ENCODE data around the gene TOP2B. TPM values are rescaled to one million over a fixed set of nuclear protein-coding genes. Genes with fewer than 3 reads are reported as not detected.

TOP2B gene
- total and polyA plus RNA-seq, 2 experiments from 2014 or later: 92.0 to 179 TPM

DNA sequence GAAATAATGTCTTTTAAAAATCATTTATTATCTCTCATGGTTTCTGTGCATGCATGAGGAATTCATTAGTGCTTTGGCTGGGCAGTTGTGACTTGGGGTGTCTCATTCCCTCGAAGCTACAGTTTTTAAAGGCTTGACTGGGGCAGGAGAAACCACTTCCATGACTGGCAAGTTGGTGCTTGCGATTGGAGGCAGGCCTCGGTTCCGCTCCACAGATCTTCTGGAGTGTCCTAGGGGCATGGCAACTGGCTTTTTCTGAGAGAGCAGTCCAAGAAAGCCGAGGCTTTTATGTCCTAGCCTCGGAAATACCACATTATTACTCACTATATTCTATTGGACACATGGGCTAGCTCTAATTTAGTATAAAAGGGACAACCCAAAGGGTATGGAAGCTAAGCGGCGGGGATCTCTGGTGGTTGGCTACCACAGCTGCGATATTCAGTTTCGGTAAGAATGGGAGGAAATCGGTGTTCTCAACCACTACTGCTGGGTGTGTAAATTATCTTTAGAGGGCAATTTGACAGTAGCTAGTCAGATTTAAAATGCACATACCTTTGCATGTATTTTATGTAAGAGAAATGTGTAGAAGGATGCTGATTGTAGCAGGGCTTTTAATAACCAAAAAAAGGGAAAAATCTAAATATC, 48.8 kb upstream of the TOP2B start (continued):
- TF ChIP-seq, protein P1, sequence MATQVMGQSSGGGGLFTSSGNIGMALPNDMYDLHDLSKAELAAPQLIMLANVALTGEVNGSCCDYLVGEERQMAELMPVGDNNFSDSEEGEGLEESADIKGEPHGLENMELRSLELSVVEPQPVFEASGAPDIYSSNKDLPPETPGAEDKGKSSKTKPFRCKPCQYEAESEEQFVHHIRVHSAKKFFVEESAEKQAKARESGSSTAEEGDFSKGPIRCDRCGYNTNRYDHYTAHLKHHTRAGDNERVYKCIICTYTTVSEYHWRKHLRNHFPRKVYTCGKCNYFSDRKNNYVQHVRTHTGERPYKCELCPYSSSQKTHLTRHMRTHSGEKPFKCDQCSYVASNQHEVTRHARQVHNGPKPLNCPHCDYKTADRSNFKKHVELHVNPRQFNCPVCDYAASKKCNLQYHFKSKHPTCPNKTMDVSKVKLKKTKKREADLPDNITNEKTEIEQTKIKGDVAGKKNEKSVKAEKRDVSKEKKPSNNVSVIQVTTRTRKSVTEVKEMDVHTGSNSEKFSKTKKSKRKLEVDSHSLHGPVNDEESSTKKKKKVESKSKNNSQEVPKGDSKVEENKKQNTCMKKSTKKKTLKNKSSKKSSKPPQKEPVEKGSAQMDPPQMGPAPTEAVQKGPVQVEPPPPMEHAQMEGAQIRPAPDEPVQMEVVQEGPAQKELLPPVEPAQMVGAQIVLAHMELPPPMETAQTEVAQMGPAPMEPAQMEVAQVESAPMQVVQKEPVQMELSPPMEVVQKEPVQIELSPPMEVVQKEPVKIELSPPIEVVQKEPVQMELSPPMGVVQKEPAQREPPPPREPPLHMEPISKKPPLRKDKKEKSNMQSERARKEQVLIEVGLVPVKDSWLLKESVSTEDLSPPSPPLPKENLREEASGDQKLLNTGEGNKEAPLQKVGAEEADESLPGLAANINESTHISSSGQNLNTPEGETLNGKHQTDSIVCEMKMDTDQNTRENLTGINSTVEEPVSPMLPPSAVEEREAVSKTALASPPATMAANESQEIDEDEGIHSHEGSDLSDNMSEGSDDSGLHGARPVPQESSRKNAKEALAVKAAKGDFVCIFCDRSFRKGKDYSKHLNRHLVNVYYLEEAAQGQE (IDR thresholded peaks at IDR 0.05; ENCODE audit: unreplicated experiment): no peak
- no peak for TF ChIP-seq CREB1 (CRISPR knock-in tag; IDR thresholded peaks at IDR 0.05; ENCODE audit: low read depth)

DNA sequence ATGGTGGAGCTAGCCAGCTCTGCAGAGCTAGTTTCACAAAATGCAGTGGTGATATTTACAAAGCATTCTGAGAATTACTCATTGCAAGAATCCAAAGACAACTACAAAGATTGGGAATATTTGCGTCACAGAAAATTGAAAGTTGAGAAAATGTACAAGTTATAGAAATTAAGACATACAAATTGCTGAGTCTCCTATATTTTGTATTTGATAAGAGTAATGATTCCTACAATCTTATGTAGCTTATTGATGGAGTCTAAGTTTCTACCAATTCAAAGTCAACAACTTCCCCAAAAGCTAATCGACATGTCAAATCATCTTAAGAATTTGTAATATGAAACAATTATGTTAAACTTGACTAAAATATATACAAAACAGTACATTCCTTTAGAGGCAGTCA, 46.4 kb upstream of the TOP2B start:
- Histone ChIP-seq H3K4me2 (no peak overlapping the region), H3F3A (replicated peaks; ENCODE audit: low read depth) (no peaks in the 10 kb centered on the region), H3K4me1 (ENCODE audit: insufficient read depth) (no peaks in the 10 kb centered on the region), H3K27ac (ENCODE audit: low read depth) (no peak overlapping the region), H3K36me3 (ENCODE audit: insufficient read depth) (no peaks in the 10 kb centered on the region), H3K79me2 (replicated peaks; ENCODE audit: insufficient read depth) (no peaks in the 10 kb centered on the region), H4K20me1 (replicated peaks; ENCODE audit: insufficient read depth) (no peaks in the 10 kb centered on the region), H3K27me3 (ENCODE audit: insufficient read depth) (no peaks in the 10 kb centered on the region), H2AFZ (no peak overlapping the region), H3K4me3 (no peak overlapping the region), H3K9me2 (ENCODE audit: insufficient read depth) (no peaks in the 10 kb centered on the region)
- Mint-ChIP-seq H3K4me1 (no peaks in the 10 kb centered on the region), H3K27me3 (ENCODE audit: insufficient read depth, low read depth, poor library complexity) (no peaks in the 10 kb centered on the region), H3K9me3 (no peaks in the 10 kb centered on the region), H3K4me3 (no peak overlapping the region), H3K27ac (no peak overlapping the region), H3K36me3 (ENCODE audit: low read depth) (no peaks in the 10 kb centered on the region)
- ATAC-seq (no peak), DNase-seq (ENCODE audit: low spot score) (no peak)
- TF ChIP-seq STAT1 (IDR thresholded peaks at IDR 0.05; ENCODE audit: unreplicated experiment): no peak
- no peak for TF ChIP-seq EZH2 (IDR thresholded peaks at IDR 0.05; ENCODE audit: low read depth, unreplicated experiment)
- TF ChIP-seq CREB1 (CRISPR knock-in tag; IDR thresholded peaks at IDR 0.05; ENCODE audit: low read depth): no peak
- TF ChIP-seq EZH2phosphoT487 (IDR thresholded peaks at IDR 0.05; ENCODE audit: unreplicated experiment): no peak
- TF ChIP-seq POLR2AphosphoS5 (IDR thresholded peaks at IDR 0.05; ENCODE audit: low read depth): no peak
- TF ChIP-seq, protein P2, sequence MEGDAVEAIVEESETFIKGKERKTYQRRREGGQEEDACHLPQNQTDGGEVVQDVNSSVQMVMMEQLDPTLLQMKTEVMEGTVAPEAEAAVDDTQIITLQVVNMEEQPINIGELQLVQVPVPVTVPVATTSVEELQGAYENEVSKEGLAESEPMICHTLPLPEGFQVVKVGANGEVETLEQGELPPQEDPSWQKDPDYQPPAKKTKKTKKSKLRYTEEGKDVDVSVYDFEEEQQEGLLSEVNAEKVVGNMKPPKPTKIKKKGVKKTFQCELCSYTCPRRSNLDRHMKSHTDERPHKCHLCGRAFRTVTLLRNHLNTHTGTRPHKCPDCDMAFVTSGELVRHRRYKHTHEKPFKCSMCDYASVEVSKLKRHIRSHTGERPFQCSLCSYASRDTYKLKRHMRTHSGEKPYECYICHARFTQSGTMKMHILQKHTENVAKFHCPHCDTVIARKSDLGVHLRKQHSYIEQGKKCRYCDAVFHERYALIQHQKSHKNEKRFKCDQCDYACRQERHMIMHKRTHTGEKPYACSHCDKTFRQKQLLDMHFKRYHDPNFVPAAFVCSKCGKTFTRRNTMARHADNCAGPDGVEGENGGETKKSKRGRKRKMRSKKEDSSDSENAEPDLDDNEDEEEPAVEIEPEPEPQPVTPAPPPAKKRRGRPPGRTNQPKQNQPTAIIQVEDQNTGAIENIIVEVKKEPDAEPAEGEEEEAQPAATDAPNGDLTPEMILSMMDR (conservative IDR thresholded peaks at IDR 0.05; ENCODE audit: low read depth in 2 of 2): no peak
- TF ChIP-seq JUNB (IDR thresholded peaks at IDR 0.05; ENCODE audit: unreplicated experiment): no peak
- TF ChIP-seq, protein P3, sequence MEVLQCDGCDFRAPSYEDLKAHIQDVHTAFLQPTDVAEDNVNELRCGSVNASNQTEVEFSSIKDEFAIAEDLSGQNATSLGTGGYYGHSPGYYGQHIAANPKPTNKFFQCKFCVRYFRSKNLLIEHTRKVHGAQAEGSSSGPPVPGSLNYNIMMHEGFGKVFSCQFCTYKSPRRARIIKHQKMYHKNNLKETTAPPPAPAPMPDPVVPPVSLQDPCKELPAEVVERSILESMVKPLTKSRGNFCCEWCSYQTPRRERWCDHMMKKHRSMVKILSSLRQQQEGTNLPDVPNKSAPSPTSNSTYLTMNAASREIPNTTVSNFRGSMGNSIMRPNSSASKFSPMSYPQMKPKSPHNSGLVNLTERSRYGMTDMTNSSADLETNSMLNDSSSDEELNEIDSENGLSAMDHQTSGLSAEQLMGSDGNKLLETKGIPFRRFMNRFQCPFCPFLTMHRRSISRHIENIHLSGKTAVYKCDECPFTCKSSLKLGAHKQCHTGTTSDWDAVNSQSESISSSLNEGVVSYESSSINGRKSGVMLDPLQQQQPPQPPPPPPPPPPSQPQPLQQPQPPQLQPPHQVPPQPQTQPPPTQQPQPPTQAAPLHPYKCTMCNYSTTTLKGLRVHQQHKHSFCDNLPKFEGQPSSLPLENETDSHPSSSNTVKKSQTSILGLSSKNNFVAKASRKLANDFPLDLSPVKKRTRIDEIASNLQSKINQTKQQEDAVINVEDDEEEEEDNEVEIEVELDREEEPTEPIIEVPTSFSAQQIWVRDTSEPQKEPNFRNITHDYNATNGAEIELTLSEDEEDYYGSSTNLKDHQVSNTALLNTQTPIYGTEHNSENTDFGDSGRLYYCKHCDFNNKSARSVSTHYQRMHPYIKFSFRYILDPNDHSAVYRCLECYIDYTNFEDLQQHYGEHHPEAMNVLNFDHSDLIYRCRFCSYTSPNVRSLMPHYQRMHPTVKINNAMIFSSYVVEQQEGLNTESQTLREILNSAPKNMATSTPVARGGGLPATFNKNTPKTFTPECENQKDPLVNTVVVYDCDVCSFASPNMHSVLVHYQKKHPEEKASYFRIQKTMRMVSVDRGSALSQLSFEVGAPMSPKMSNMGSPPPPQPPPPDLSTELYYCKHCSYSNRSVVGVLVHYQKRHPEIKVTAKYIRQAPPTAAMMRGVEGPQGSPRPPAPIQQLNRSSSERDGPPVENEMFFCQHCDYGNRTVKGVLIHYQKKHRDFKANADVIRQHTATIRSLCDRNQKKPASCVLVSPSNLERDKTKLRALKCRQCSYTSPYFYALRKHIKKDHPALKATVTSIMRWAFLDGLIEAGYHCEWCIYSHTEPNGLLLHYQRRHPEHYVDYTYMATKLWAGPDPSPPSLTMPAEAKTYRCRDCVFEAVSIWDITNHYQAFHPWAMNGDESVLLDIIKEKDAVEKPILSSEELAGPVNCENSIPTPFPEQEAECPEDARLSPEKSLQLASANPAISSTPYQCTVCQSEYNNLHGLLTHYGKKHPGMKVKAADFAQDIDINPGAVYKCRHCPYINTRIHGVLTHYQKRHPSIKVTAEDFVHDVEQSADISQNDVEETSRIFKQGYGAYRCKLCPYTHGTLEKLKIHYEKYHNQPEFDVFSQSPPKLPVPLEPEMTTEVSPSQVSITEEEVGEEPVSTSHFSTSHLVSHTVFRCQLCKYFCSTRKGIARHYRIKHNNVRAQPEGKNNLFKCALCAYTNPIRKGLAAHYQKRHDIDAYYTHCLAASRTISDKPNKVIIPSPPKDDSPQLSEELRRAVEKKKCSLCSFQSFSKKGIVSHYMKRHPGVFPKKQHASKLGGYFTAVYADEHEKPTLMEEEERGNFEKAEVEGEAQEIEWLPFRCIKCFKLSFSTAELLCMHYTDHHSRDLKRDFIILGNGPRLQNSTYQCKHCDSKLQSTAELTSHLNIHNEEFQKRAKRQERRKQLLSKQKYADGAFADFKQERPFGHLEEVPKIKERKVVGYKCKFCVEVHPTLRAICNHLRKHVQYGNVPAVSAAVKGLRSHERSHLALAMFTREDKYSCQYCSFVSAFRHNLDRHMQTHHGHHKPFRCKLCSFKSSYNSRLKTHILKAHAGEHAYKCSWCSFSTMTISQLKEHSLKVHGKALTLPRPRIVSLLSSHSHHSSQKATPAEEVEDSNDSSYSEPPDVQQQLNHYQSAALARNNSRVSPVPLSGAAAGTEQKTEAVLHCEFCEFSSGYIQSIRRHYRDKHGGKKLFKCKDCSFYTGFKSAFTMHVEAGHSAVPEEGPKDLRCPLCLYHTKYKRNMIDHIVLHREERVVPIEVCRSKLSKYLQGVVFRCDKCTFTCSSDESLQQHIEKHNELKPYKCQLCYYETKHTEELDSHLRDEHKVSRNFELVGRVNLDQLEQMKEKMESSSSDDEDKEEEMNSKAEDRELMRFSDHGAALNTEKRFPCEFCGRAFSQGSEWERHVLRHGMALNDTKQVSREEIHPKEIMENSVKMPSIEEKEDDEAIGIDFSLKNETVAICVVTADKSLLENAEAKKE (CRISPR knock-in tag; IDR thresholded peaks at IDR 0.05): no peak
- TF ChIP-seq, protein P1 (IDR thresholded peaks at IDR 0.05; ENCODE audit: unreplicated experiment): no peak

All from GM23338 (cell line).